Neural crest cell (in vitro differentiated cells): ENCODE data around the gene POLR2M. TPM values are rescaled to one million over a fixed set of nuclear protein-coding genes. Genes with fewer than 3 reads are reported as not detected.
A peak's percentile ranks its signal among the peaks of the same experiment; 100 is the strongest.

Experiments used
- DNase-seq: peaks from one replicate; pipeline ENCODE4 v3.0.0; 2021; ENCODE audit warnings: low read depth, mixed read lengths, low spot score
- H3K27ac Mint-ChIP-seq: one replicate; pipeline ENCODE4 v1.8.0; 2021; ENCODE audit warnings: mild to moderate bottlenecking, mixed read lengths; ENCODE audit not compliant: unreplicated experiment
- H3K27me3 Mint-ChIP-seq: 2 replicates; pipeline ENCODE4 v1.8.0; 2021; ENCODE audit warnings: low read depth, mild to moderate bottlenecking, mixed read lengths
- H3K36me3 Mint-ChIP-seq: 2 replicates; pipeline ENCODE4 v1.8.0; 2021; ENCODE audit warnings: low read depth, mild to moderate bottlenecking, mixed read lengths
- H3K4me1 Mint-ChIP-seq: 2 replicates; pipeline ENCODE4 v1.8.0; 2021; ENCODE audit warnings: mixed read lengths
- H3K4me3 Mint-ChIP-seq: one replicate; pipeline ENCODE4 v1.8.0; 2021; ENCODE audit warnings: mild to moderate bottlenecking, mixed read lengths
- H3K9me3 Mint-ChIP-seq: 2 replicates; pipeline ENCODE4 v1.8.0; 2021; ENCODE audit warnings: mixed read lengths
- CTCF ChIP-seq: fragments of 200-600 bp; sonication (generic); conservative IDR thresholded peaks from 2 replicates; pipeline ENCODE4 v1.5.0; 2021; ENCODE audit warnings: antibody characterized with exemption, mild to moderate bottlenecking
- total RNA-seq: library from RNA; stranded (reverse); gene quantifications from 2 replicates; pipeline ENCODE4 v1.2.1, GENCODE V29; 2021

POLR2M gene
- total RNA-seq, 1 donor from 2014 or later = 73.6 TPM

GRCh38 chr15:57756466-57756865 lies 50.0 kb downstream of the POLR2M start:
- Mint-ChIP-seq H3K4me3 (no peak overlapping the region), H3K27me3 (no peaks in the 10 kb centered on the region), H3K9me3 (no peaks in the 10 kb centered on the region), H3K4me1 (no peaks in the 10 kb centered on the region), H3K36me3 (no peaks in the 10 kb centered on the region), H3K27ac (no peak overlapping the region)
- no peak for TF ChIP-seq CTCF
- no peak for DNase-seq

GRCh38 chr15:57758560-57758959 lies 52.0 kb downstream of the POLR2M start:
- no peak for TF ChIP-seq CTCF
- Mint-ChIP-seq H3K27ac (no peak overlapping the region), H3K27me3 (no peaks in the 10 kb centered on the region), H3K9me3 (peaks cover 5% of the 10 kb centered on the region), H3K36me3 (no peaks in the 10 kb centered on the region), H3K4me3 (no peak overlapping the region), H3K4me1 (no peaks in the 10 kb centered on the region)
- no peak for DNase-seq

GRCh38 chr15:57761562-57761961 lies 55.0 kb downstream of the POLR2M start:
- Mint-ChIP-seq H3K9me3 (peaks cover 7% of the 10 kb centered on the region), H3K4me1 (no peaks in the 10 kb centered on the region), H3K4me3 (no peak overlapping the region), H3K27me3 (no peaks in the 10 kb centered on the region), H3K27ac (no peak overlapping the region), H3K36me3 (no peaks in the 10 kb centered on the region)
- DNase-seq = no peak
- TF ChIP-seq CTCF = no peak

- Mint-ChIP-seq H3K9me3 (peaks cover 7% of the 10 kb centered on the region), H3K4me3 (no peak overlapping the region), H3K27ac (no peak overlapping the region), H3K36me3 (no peaks in the 10 kb centered on the region), H3K27me3 (no peaks in the 10 kb centered on the region), H3K4me1 (no peaks in the 10 kb centered on the region)
- no peak for DNase-seq
- TF ChIP-seq CTCF = peak; percentile 45
Observed at GRCh38 chr15:57762302-57762701, 55.8 kb downstream of the POLR2M start.

GRCh38 chr15:57763176-57763964 lies 56.9 kb downstream of the POLR2M start:
- Mint-ChIP-seq H3K4me3 (no peak overlapping the region), H3K27me3 (no peaks in the 10 kb centered on the region), H3K9me3 (peaks cover 7% of the 10 kb centered on the region), H3K36me3 (no peaks in the 10 kb centered on the region), H3K27ac (no peak overlapping the region), H3K4me1 (no peaks in the 10 kb centered on the region)
- no peak for DNase-seq
- no peak for TF ChIP-seq CTCF

Other genes with a start within 250 kb of the POLR2M start
- 0.28 TPM in 1 of 2 replicates, not detected in the other for gene MYZAP, start 114.8 kb upstream of the POLR2M start, total RNA-seq